Cortex of kidney (tissue), 1 donor: ENCODE results near the gene SIRT2.

ENCODE experiments used
- DNase-seq: peaks from one replicate; lab custom pipeline; 2025; lab: John Stamatoyannopoulos, UW

The SIRT2 gene

GRCh38 chr19:38920602-38921419 lies 21.4 kb upstream of the SIRT2 start:
- DNase-seq = no peak

GRCh38 chr19:38919837-38920601 lies 20.6 kb upstream of the SIRT2 start:
- no peak for DNase-seq

- no peak for DNase-seq
Measured at GRCh38 chr19:38918526-38918925, 19.1 kb upstream of the SIRT2 start.

- DNase-seq = no peak
Measured at GRCh38 chr19:38917921-38918491, 18.6 kb upstream of the SIRT2 start.

GRCh38 chr19:38917516-38917915 lies 18.1 kb upstream of the SIRT2 start:
- DNase-seq = no peak

- no peak for DNase-seq
Measured at GRCh38 chr19:38915329-38916321, 16.2 kb upstream of the SIRT2 start.

GRCh38 chr19:38913958-38914357 lies 14.5 kb upstream of the SIRT2 start:
- DNase-seq = no peak

- DNase-seq = no peak
Measured at GRCh38 chr19:38912600-38913514, 13.4 kb upstream of the SIRT2 start.

- DNase-seq = no peak
Measured at GRCh38 chr19:38911388-38912001, 12.1 kb upstream of the SIRT2 start.

- no peak for DNase-seq
Measured at GRCh38 chr19:38910488-38910887, 11.1 kb upstream of the SIRT2 start.

GRCh38 chr19:38908911-38909310 lies 9.5 kb upstream of the SIRT2 start:
- DNase-seq = no peak

GRCh38 chr19:38907670-38908069 lies 8.3 kb upstream of the SIRT2 start:
- no peak for DNase-seq

GRCh38 chr19:38907227-38907626 lies 7.8 kb upstream of the SIRT2 start:
- no peak for DNase-seq

- DNase-seq = no peak
Measured at GRCh38 chr19:38905620-38906019, 6.2 kb upstream of the SIRT2 start.

- no peak for DNase-seq
Measured at GRCh38 chr19:38904581-38905539, 5.4 kb upstream of the SIRT2 start.

GRCh38 chr19:38901683-38902082 lies 2.3 kb upstream of the SIRT2 start:
- DNase-seq = no peak

GRCh38 chr19:38900743-38901190 lies 1.3 kb upstream of the SIRT2 start:
- DNase-seq = no peak

GRCh38 chr19:38900202-38900629 lies 798 bp upstream of the SIRT2 start:
- no peak for DNase-seq
